Smooth muscle cell of the brain vasculature (primary cell): ENCODE measurements around the gene NTN1.
A peak's percentile ranks its signal among the peaks of the same experiment; 100 is the strongest.
"Not testable (repeated sequence)": the region's sequence is repeated elsewhere in the genome, so short reads cannot be mapped to it uniquely, and the experiment has no call there.

Experiments
- DNase-seq: peaks from one replicate; pipeline ENCODE4 v3.0.0-alpha.2; 2012; ENCODE audit warnings: low read depth, low spot score

Gene NTN1

DNA sequence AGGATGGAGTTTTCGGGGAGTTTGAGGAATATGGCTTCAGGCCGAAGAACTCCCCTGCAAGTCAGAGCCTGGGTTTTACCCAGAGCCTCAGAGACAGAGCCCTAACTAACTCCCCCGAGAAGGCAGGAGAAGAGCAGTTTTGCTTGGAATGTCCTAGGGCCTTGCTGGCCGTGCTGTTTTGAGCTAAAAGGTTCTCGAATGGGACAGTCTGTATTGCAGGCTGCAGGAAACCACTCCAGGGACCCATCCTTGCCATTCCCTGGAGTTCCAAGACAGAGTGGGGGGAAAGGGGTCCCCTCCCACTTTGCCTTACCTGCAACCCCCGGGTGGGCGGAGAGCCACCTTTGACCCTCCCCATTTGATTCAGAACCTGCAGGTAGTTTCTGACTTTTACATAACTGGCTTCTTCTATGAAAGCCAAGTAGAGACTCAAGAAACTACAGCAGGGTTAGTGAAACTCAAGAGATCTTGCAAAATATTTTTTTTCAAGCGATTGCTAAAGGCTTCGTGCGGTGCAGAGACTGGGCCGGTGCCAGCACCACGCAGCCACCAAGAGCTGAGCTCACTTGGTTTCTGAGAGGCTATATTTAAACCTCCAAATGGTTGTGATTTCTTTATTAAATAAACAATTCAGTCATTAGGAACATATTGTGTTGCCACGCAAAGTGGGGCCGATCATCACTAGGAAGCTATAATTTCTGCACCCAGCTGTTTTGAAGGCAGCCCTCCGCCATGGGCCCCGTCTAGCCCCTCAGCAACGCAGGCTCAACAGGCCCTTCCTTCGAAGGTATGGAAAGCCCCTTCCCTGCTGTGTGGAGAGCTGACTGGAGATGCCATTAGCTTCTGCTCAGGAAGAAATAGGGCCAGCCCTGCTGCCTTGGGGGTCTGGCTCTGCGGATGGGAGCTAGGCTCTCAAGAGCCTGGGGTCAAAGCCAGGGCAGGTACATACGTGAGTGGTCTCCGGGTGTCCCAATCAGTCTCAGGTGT lies 223.0 kb downstream of the NTN1 start:
- peak; percentile 52 for DNase-seq

DNA sequence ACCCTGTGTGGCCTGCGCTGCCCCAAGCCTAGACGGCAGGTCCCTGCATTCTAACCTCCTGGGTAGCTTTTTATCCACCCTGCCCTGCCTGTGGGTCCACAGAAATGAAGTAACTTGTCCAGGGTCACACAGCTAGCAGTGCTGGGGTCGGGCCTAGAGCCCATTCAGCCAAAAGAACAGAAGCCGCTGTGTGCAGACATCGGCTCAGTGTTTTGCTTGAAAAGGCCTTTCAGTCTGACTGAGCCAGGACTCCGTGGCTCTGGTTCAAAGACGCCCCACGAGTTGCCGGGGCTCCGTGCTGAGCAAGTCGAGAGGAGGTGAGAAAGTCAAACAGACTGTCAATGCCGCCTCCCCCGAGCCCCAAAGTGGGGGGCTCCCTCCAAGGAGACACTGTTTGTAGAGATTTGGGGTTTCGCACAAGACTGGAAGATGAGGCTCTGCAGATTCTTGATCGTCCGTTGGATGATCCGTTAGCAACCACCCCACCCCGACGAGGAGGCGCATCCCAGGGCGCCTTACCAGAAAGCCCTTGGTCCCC lies 226.2 kb downstream of the NTN1 start:
- no peak for DNase-seq

DNA sequence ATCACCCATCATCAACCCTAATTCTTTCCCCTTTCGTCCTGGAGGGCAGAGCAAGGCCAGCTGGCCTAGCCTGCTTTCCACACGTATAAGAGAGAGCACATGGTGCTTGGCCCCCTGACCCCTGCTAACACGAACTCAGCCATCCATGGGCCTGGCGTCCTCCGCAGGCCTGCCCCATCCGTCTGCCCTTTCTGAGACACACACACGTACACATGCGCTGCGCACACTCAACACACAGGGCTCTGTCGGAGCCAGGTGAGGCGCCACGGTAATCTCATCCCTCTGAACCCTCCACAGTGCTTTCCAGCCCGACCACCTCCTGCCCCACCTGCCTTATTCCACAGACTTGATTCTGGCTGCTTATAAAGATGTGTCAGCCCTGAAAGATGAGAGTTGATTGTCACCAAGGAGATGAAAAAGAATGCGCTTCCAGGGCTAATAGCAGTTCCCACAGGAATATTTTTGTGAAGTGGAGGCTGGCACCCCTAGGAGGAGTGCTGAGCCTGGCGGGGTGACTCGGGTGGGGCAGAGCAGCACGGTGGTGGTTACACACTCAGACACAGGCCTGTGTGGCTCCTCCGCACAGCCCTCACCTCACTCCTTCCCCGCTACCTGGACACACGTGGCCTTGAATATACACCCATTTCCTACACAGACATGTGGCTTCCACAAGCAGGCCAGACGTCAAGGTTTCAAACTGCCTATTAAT lies 228.1 kb downstream of the NTN1 start:
- no peak for DNase-seq

DNA sequence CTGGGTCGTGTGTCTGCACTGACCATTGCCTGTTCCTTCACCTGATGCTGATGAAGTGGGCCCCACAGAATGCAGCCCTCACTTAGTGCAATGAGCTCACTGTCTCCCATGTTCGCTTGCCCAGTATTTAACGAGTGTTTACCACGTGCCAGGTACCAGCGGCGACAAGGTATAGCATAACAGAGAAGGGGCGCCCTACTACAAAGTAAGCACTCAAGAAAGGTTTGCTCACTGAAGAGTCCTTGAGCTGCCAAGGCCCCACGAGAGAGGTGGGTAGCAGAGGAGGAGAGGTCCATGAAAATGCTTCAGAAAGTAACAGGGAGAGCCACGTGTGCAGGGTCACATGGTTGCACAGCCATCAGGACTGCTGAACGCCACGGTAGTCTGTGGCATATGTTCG lies 230.0 kb downstream of the NTN1 start:
- DNase-seq: no peak

DNA sequence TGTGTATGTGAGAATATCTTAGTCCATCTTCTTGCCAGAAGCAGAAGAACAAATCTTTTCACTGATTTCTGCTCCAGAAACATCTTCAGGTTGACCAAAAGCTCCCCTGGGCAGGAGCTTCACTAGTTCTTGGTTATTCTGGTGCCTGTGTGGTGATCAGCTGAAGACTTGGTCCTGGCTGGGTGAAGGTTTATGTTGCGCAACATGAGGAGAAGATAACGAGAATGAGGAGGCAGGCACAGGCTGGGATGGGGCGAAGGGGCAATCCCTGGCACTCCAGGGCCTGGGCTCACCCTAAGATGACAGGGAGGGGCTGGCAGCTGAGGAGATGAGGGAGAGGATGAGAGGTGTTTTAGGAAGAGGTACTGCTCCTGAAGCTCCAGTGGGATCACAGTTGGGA lies 232.0 kb downstream of the NTN1 start:
- no peak for DNase-seq

DNA sequence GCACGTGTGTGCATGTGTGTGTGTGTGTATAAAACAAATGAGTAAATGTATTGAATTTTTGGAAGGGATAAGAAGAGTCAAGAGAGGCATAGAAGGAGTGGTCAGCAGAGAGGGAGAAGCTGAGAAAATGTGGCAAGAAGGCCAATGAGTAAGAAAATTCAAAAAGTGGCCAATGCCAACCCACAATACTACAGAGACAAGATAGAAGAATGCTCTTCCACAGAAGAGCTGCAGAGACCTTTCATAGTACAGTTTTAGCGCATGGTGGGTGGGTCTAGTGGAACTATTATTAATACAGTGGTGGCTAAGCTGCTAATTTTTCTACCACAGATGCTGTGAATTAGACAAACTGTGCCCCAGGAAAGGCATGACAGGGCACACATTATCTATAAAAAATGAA lies 233.5 kb downstream of the NTN1 start:
- no peak for DNase-seq

DNA sequence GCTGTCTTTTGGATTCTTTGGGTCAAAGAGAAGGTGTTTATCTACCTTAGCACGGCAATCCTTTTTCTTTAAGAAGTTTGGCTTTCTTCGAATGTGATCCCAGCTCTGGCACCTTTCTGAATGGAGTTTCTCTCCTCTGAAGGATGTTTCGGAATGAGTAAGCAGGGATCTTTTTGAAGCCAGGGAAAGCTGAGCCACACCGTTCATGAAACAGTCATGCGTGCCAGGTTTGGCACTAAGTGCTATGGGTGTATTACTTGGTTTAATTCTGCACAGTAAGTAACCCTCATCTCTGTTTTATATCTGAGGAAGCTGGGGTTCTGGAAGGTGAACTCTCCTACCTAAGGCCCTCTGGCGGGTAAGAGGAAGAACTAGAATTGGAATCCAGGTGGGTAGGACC lies 234.5 kb downstream of the NTN1 start:
- no peak for DNase-seq

DNA sequence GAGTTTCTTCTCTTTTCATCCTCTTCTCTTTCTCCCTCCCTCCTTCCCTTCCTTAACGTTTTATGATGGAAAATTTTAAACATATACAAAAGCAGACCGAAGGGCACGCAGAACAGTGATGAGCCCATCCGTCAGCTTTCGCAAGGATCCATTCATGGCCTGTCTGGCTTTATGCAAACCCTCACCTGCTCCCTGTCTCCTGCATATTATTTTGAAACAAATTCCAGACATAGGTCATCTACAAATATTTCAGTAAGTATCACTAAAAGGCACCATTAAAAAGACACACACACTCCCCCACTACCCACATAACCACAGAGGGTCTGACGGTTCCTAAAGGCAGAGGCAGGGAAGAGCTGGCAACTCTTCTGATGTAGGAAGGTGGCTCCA lies 235.0 kb downstream of the NTN1 start:
- DNase-seq: no peak

DNA sequence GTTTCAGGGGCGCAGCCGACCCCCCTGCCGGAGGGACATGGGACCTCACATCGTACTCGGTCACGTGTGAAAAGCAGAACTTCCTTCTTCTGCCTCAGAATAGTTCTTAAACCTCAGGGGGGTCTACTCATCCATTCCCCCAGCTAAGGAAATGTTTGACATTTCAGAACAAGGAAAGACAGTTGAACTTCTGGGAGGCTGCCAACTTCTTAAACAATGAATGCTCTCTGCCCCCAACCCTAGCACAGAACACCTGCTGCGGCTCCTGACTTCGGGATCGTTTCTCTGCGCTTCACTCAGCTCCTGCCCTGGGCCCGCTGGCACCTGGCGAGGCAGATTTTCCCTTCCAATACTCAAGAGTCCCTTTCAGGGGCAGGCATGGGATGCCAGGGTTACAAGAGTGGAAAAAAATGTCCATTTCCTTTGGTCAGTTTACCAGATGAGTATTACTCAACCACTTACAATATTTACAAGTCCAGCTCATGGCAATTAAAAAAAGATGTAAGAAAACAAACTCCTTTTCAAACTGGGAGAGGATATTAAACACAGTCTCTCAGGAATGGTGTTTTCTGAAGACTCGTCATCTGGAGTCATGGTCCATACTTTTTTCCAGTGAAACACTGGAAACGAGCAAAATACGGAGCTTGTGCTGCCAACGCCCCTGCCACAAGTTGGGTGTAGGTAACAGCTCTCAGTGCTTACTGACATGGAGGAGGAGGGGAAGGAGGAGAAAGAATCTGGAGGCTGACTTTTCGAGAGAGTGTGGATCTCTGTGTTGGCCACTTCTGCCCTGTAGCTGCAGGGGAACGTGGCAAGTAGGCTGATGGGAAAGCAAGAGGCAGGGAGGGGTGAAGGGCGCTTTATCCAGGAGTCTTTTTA lies 235.7 kb downstream of the NTN1 start:
- DNase-seq: no peak

DNA sequence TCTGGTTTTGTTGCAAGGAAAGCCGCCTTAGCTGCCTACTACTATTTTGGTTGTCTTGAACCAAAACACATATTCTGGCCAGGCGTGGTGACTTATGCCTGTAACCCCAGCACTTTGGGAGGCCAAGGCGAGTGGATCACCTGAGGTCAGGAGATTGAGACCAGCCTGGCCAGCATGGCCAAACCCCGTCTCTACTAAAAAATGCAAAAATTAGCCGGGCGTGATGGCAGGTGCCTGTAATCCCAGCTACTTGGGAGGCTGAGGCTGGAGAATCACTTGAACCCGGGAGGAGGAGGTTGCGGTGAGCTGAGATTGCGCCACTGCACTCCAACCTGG lies 236.3 kb downstream of the NTN1 start:
- DNase-seq: not testable (repeated sequence)

DNA sequence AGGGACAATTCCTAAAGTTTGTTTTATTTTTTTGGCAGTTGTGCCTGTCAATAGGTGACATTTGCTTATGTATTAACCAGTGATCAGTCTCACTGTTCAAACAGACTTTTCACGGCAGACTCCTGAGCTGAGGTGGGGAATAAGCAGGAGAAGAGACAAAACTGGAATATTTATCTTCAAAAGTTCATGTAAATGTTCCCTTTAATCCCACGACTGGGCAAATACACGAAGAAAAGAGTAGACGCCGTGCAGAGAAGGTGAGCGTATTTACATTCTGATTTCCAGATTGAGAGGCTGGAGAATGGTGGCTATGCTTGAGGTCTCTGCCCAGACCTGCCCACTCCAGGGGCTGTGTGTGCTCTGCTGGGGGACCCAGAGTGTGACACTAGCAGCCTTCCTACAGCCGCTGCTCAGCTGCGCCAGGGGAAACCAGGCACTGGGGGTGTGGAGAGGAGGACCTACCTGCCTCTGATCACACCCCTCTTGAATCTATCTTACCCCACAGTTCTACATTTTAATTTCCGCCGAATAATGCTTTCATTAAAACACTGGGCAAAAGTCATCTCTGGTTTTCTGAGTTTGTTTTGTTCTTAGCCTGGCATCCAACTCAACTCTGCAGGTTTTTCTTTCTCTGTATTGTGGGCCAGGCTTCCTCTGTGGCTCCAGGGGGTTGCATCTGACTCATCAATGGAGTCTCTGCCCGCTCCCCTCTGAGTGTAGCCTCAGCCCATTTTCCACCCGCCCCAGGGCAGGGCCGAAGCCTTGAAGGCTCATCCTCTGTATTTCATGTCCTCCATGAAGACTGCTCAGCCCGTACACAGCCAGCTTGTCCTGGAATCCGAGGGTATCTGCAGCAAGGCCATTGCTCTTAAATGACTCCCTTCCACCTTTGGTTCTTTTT lies 237.1 kb downstream of the NTN1 start:
- DNase-seq: no peak

DNA sequence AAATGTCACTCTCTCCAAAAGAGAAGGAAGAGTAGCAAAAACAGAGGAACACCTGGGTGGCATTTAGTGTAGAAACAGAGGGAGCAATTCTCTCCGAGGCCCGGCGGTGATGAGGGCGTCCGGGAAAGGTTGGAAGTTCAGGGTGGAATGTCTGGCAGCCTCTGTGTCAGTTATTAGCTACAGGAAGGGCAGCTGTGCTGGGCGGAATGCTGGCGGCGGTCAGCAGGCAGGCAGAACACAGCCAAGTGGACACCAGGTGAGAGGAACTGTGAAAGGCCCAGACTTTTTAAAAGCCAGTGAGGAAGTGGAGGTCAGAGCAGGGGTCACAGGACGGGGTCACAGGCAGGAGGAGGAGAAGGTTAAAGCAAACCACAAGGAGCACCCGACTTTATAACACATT lies 238.1 kb downstream of the NTN1 start:
- DNase-seq: no peak

DNA sequence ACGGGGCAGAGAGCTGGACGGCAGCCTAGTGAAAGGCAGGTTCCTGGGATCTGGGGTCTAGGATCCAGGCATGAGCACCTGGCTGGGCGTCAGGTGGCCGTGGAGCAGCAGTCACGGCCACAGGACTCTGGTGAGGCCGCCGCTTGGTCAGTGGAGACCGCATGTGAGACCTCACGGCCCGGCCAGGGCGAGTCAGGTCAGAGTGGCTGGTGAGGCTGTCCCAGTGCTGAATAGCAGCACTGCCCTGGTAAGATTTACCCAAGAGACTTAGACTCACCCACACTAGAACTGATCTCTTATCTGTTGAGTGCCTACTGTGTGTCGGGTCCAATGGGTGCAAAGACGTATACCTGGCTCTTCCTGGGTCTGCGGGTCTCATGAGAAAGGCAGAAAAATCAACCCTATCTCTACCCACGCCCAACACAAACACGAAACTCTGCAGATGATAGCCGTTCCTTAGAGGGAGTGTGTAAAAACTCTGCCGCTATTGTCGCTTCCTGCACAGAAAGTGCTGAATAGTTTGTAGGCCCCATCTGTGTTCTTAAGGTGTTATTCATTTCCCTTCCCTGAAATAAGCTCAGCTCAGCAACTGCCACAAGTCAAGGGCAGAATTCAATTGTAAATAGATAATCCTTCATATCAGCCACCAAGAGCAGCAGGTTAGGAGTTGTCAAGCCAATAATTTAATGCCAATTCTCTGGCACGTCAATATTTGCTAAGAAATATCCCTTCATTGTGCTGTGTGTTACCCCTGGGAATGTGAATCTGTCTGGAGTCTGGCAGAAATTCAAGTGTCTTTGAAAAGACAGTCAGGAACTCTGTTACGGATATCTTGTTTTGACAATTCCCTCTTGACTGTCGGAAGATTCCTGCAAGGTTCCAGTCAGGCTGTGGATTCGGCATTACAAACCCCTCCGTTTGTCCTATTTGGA lies 240.0 kb downstream of the NTN1 start:
- DNase-seq: no peak

DNA sequence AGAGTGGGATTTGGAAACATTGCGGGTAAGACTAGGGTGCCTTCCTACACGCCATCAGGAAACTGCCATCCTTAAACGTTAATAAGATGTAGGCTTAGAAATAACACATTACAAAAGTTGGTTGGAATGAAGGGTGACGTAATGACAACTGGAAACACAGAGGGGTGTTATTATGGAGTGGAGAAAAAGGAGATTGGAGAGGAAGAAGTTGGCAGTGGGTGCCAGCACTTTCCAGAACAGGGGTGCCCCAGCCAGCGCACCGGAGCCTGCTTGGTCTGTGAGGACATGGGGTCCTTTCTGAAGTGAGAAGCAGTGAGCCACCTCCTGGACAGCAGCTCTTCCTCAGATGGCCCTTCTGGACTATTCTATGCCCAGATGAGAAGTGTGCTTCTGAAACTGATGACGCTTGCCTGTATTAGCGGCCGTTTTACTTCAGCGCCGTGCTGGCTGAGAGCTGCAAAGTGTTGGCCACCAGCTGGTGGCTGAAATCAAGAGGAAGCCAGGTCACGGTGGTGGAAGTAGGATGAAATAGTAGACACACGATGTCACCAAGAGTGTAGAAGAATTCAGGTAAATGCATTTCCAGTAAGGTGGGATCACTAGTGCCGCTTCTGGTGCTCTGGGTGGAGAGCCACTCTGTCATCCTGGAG lies 244.8 kb downstream of the NTN1 start:
- DNase-seq: no peak

DNA sequence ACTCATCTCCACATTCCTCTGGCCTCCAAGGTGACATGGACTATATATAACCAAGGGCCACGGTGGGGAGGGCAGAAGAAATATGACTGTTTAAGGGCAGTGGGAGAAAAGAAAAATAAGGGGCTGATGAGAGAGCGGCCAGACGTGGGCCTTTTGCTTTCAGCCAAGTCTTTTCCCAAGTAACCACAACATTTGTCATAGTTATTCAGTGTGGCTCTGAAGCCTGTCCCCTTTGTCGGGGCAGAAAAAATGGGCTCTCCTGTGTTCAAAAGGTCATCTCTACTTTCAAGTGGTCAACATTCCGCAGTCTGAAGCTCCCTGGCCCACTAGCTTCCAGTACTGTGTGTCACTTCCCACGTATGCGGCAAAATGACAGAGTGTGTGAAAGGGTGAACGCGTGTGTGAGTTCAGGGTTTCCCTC lies 245.4 kb downstream of the NTN1 start:
- DNase-seq: no peak

DNA sequence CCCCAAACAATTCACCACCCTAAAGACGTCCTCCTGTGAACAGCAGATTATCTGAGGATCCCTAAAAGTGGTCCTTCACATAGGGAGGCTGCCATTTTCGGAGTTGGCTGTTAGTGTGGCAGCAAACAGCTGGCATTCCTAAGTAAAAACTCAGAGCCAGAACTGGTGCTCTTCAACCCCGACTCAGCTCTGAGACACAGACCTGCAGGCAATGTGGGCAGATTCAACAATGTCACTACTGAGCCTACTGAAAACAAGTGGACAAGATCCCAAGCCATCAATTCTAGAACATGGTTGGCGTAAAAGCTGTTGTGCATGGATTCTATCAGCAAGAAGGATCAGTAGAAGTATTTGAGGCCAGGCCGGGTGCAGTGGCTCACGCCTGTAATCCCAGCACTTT lies 247.2 kb downstream of the NTN1 start:
- no peak for DNase-seq

DNA sequence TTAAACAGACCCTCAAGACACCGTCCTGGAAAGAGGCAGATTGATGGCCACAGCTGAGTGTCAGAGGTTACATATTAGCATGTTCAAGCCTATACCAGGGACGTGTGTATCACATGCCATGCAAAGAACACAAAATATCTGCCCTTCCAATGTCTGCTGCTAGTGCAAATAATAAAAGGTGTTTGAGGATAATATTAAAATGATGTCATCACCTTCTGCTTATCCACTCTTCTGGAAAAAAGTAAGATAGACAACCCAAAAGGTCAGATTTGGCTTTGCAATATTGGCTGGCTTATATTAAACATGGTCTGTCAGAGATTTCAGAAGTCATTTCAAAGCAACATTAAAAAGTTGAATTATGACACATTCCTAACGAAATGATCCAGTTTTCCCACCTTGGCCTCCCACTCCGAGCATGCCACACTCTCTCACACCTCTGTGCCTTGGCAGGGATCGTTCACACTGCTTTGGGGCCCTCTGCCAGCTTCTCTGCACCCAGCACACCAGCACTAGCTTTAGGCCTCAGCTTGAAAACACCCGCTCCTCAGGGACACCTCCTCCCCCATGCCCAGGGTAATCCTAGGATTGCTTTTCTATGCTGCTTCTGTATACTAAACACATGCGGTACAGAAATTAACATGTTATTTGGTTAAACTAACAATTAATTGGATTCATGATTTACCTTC lies 248.2 kb downstream of the NTN1 start:
- no peak for DNase-seq

DNA sequence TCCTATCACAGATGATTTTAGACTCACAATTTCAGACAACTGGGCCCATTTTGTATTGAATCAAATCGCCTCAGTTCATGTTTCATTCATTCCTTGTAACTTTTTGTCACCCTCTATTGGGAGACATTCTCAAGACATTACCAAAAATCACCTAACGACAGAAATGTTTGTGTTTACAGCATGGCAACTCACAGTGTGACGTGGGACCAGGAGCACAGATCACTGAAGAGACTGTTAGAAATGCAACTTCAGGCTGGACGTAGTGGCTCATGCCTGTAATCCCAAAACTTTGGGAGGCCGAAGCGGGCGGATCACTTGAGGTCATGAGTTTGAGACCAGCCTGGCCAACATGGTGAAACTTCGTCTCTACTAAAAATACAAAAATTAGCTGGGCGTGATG lies 249.6 kb downstream of the NTN1 start:
- no peak for DNase-seq

DNA sequence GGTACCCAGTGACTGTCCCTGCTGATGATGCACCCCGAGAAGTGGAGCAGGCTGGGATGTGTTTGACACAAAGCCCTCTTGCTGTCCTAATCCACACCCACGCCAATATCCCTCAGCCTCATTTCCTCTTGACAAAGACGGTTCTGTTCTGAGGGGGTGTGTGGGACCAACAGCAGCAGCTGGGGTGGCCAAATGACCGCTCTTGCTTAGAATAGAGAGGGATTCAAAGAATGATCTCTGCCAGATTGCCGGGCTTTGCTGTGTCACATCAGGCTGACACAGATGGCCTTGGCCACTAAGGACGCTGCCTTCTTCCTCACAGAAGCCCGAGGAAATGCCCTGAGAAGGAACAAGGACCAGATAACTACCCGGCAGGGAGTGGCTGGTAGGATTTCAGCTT lies 250.7 kb downstream of the NTN1 start:
- DNase-seq: no peak
